ENCODE results near the gene SLC10A7. TPM values are rescaled to one million over a fixed set of nuclear protein-coding genes. Genes with fewer than 3 reads are reported as not detected.
"Not testable (repeated sequence)": the region's sequence is repeated elsewhere in the genome, so short reads cannot be mapped to it uniquely, and the experiment has no call there.

The SLC10A7 gene
- total RNA-seq, 1 donor from 2014 or later: 6.1 TPM

- no peak for TF ChIP-seq CTCF (IDR thresholded peaks at IDR 0.05; ENCODE audit: insufficient read depth, low read length, poor library complexity, severe bottlenecking)
- no peaks in the 10 kb centered on the region for H3K27me3 ChIP-seq (ENCODE audit: control insufficient read depth, insufficient read depth, low read length)
- H3K36me3 ChIP-seq (ENCODE audit: control insufficient read depth, insufficient read depth, low read length): no peaks in the 10 kb centered on the region
- no peak overlapping the region for H3K4me3 ChIP-seq (ENCODE audit: low read depth, low read length)
- peak; percentile 14 for DNase-seq (ENCODE audit: low read depth)
Observed at GRCh38 chr4:146370841-146371240, 150.9 kb downstream of the SLC10A7 start.

- no peak for TF ChIP-seq CTCF (IDR thresholded peaks at IDR 0.05; ENCODE audit: insufficient read depth, low read length, poor library complexity, severe bottlenecking)
- Histone ChIP-seq H3K36me3 (ENCODE audit: control insufficient read depth, insufficient read depth, low read length) (no peaks in the 10 kb centered on the region), H3K27me3 (ENCODE audit: control insufficient read depth, insufficient read depth, low read length) (no peaks in the 10 kb centered on the region), H3K4me3 (ENCODE audit: low read depth, low read length) (no peak overlapping the region)
- DNase-seq (ENCODE audit: low read depth): no peak
Observed at GRCh38 chr4:146369446-146369845, 152.3 kb downstream of the SLC10A7 start.

- no peaks in the 10 kb centered on the region for H3K27me3 ChIP-seq (ENCODE audit: control insufficient read depth, insufficient read depth, low read length)
- no peaks in the 10 kb centered on the region for H3K36me3 ChIP-seq (ENCODE audit: control insufficient read depth, insufficient read depth, low read length)
- no peak for DNase-seq (ENCODE audit: low read depth)
- no peak for TF ChIP-seq CTCF (IDR thresholded peaks at IDR 0.05; ENCODE audit: insufficient read depth, low read length, poor library complexity, severe bottlenecking)
- no peak overlapping the region for H3K4me3 ChIP-seq (ENCODE audit: low read depth, low read length)
Observed at GRCh38 chr4:146368209-146368608, 153.5 kb downstream of the SLC10A7 start.

GRCh38 chr4:146367347-146367746 is 154.4 kb downstream of the SLC10A7 start:
- no peaks in the 10 kb centered on the region for H3K27me3 ChIP-seq (ENCODE audit: control insufficient read depth, insufficient read depth, low read length)
- no peak overlapping the region for H3K4me3 ChIP-seq (ENCODE audit: low read depth, low read length)
- no peak for DNase-seq (ENCODE audit: low read depth)
- no peak for TF ChIP-seq CTCF (IDR thresholded peaks at IDR 0.05; ENCODE audit: insufficient read depth, low read length, poor library complexity, severe bottlenecking)
- H3K36me3 ChIP-seq (ENCODE audit: control insufficient read depth, insufficient read depth, low read length): no peaks in the 10 kb centered on the region

- Histone ChIP-seq H3K36me3 (ENCODE audit: control insufficient read depth, insufficient read depth, low read length) (no peaks in the 10 kb centered on the region), H3K27me3 (ENCODE audit: control insufficient read depth, insufficient read depth, low read length) (no peaks in the 10 kb centered on the region), H3K4me3 (ENCODE audit: low read depth, low read length) (no peak overlapping the region)
- DNase-seq (ENCODE audit: low read depth): no peak
- no peak for TF ChIP-seq CTCF (IDR thresholded peaks at IDR 0.05; ENCODE audit: insufficient read depth, low read length, poor library complexity, severe bottlenecking)
Observed at GRCh38 chr4:146359771-146360170, 162.0 kb downstream of the SLC10A7 start.

GRCh38 chr4:146350114-146350513 is 171.6 kb downstream of the SLC10A7 start:
- H3K36me3 ChIP-seq (ENCODE audit: control insufficient read depth, insufficient read depth, low read length); H3K27me3 ChIP-seq (ENCODE audit: control insufficient read depth, insufficient read depth, low read length); DNase-seq (ENCODE audit: low read depth): not testable (repeated sequence)
- peak overlapping the region; percentile 14 for H3K4me3 ChIP-seq (ENCODE audit: low read depth, low read length)

Data from kidney epithelial cell (primary cell).